ENCODE measurements around the gene RNU6-1. TPM values are rescaled to one million over a fixed set of nuclear protein-coding genes. Genes with fewer than 3 reads are reported as not detected.

Gene RNU6-1
- total RNA-seq, 1 experiment from 2014 or later = not detected

GRCh38 chr15:67855842-67856241, 16.0 kb upstream of the RNU6-1 start:
- intact Hi-C loops (cut with micrococcal nuclease) = no loop called here
- BruUV-seq (replicated peaks) = no TSS peak
- Histone ChIP-seq H3K9me3 (ENCODE audit: control insufficient read depth in 1 of 2, insufficient read depth in 1 of 2, low read depth in 1 of 2, low read length in 2 of 2) (no peaks in the 10 kb centered on the region), H3K9me2 (ENCODE audit: insufficient read depth) (no peaks in the 10 kb centered on the region), H3K79me2 (ENCODE audit: insufficient read depth, low read length) (no peaks in the 10 kb centered on the region), H3K4me3 (replicated peaks in 1 of 2; ENCODE audit: low read depth in 1 of 2, low read length in 2 of 2) (no peak overlapping the region), H3K9ac (ENCODE audit: low read length) (no peak overlapping the region), H4K20me1 (ENCODE audit: insufficient read depth) (no peaks in the 10 kb centered on the region), H3K36me3 (ENCODE audit: control insufficient read depth in 1 of 2, insufficient read depth in 2 of 2, low read length in 2 of 2) (no peaks in the 10 kb centered on the region), H2AFZ (ENCODE audit: low read depth, low read length, poor library complexity, severe bottlenecking) (no peak overlapping the region), H3K27me3 (ENCODE audit: insufficient read depth, low read length) (no peaks in the 10 kb centered on the region), H3K27ac (ENCODE audit: low read depth, low read length) (no peak overlapping the region), H3K4me1 (ENCODE audit: control insufficient read depth in 1 of 2, insufficient read depth in 2 of 2, low read length in 2 of 2) (peaks cover 13 to 30% of the 10 kb centered on the region in 2 experiments), H3K4me2 (ENCODE audit: low read length) (no peak overlapping the region)
- ATAC-seq (no peak), DNase-seq (ENCODE audit: low read depth, low spot score) (no peak)
- ChIA-PET CTCF (no interaction called here), RAD21 (ENCODE audit: low non-redundant PET in 1 of 2, low total read pairs in 2 of 2, uncharacterized antibody in 2 of 2, unreplicated experiment in 2 of 2) (no interaction called here), POLR2A (interaction anchor here (0.6 to 0.7 kb wide), 2 partner anchors 287 to 881 kb away, joined by 3 read pairs; no protein-coding TSS in a partner anchor)
- no peak for TF ChIP-seq SRF (IDR thresholded peaks at IDR 0.05; ENCODE audit: low read depth)
- TF ChIP-seq TCF7L2 (IDR thresholded peaks at IDR 0.05; ENCODE audit: borderline replicate concordance, extremely low read depth, insufficient read depth, insufficient read length) = no peak

GRCh38 chr15:67854358-67854757, 14.5 kb upstream of the RNU6-1 start:
- Histone ChIP-seq H2AFZ (ENCODE audit: low read depth, low read length, poor library complexity, severe bottlenecking) (no peak overlapping the region), H3K27me3 (ENCODE audit: insufficient read depth, low read length) (no peaks in the 10 kb centered on the region), H3K9ac (ENCODE audit: low read length) (no peak overlapping the region), H3K27ac (ENCODE audit: low read depth, low read length) (no peak overlapping the region), H3K4me3 (replicated peaks in 1 of 2; ENCODE audit: low read depth in 1 of 2, low read length in 2 of 2) (no peak overlapping the region), H3K4me2 (ENCODE audit: low read length) (no peak overlapping the region), H3K9me2 (ENCODE audit: insufficient read depth) (no peaks in the 10 kb centered on the region), H3K4me1 (ENCODE audit: control insufficient read depth in 1 of 2, insufficient read depth in 2 of 2, low read length in 2 of 2) (peaks cover 17 to 23% of the 10 kb centered on the region in 2 experiments), H3K9me3 (ENCODE audit: control insufficient read depth in 1 of 2, insufficient read depth in 1 of 2, low read depth in 1 of 2, low read length in 2 of 2) (no peaks in the 10 kb centered on the region), H3K79me2 (ENCODE audit: insufficient read depth, low read length) (no peaks in the 10 kb centered on the region), H3K36me3 (ENCODE audit: control insufficient read depth in 1 of 2, insufficient read depth in 2 of 2, low read length in 2 of 2) (no peaks in the 10 kb centered on the region), H4K20me1 (ENCODE audit: insufficient read depth) (no peaks in the 10 kb centered on the region)
- no peak for ATAC-seq
- no TSS peak for BruUV-seq (replicated peaks)
- TF ChIP-seq JUND (IDR thresholded peaks at IDR 0.05) = no peak
- TF ChIP-seq SP1 (IDR thresholded peaks at IDR 0.05; ENCODE audit: low read depth) = no peak
- TF ChIP-seq CTCF (IDR thresholded peaks at IDR 0.05 in 2 of 3, conservative IDR thresholded peaks at IDR 0.05 in 1 of 3; ENCODE audit: borderline replicate concordance in 1 of 3, insufficient read depth in 1 of 3, low read depth in 2 of 3, low read length in 2 of 3) = no peak
- TF ChIP-seq EGR1 (IDR thresholded peaks at IDR 0.05; ENCODE audit: low read depth) = no peak
- TF ChIP-seq CEBPB (IDR thresholded peaks at IDR 0.05; ENCODE audit: low read depth) = no peak
- TF ChIP-seq EZH2 (IDR thresholded peaks at IDR 0.05) = no peak
- no peak for DNase-seq (ENCODE audit: low read depth, low spot score)
- intact Hi-C loops (cut with micrococcal nuclease) = no loop called here
- POLR2A ChIA-PET = no interaction called here
- RAD21 ChIA-PET (ENCODE audit: low non-redundant PET in 1 of 2, low total read pairs in 2 of 2, uncharacterized antibody in 2 of 2, unreplicated experiment in 2 of 2) = no interaction called here
- CTCF ChIA-PET = interaction anchor here (1.2 kb wide), 1 partner anchor 9 kb away, joined by 5 read pairs; no protein-coding TSS in a partner anchor

Measured in HCT116 (cell line).